GM23248 (cell line): ENCODE data around the gene WDR46. TPM values are rescaled to one million over a fixed set of nuclear protein-coding genes. Genes with fewer than 3 reads are reported as not detected.

Experiments
- DNase-seq: peaks from one replicate; pipeline ENCODE4 v3.0.0-alpha.2; 2015
- H2AFZ ChIP-seq: fragments of 200-600 bp; sonication (generic); 2 replicates; pipeline ENCODE4 v1.6.1; 2016; ENCODE audit warnings: antibody characterized with exemption
- H3F3A ChIP-seq: fragments of 200-600 bp; sonication (generic); 2 replicates; pipeline ENCODE4 v1.6.1; 2016; ENCODE audit warnings: mild to moderate bottlenecking, antibody characterized with exemption, mixed run types; ENCODE audit not compliant: insufficient read depth
- H3K27ac ChIP-seq: fragments of 200-600 bp; sonication (generic); 2 replicates; pipeline ENCODE4 v1.5.1; 2016; ENCODE audit warnings: mild to moderate bottlenecking
- H3K27me3 ChIP-seq: fragments of 200-600 bp; sonication (generic); replicated peaks from 2 replicates; pipeline ENCODE4 v1.6.1; 2016; ENCODE audit warnings: mild to moderate bottlenecking; ENCODE audit not compliant: insufficient read depth
- H3K36me3 ChIP-seq: fragments of 200-600 bp; sonication (generic); 2 replicates; pipeline ENCODE4 v1.6.1; 2016; ENCODE audit warnings: low read depth, mild to moderate bottlenecking
- H3K4me1 ChIP-seq: fragments of 200-600 bp; sonication (generic); 2 replicates; pipeline ENCODE4 v1.6.1; 2016; ENCODE audit warnings: mild to moderate bottlenecking; ENCODE audit not compliant: insufficient read depth
- H3K4me2 ChIP-seq: fragments of 200-600 bp; sonication (generic); one replicate; pipeline ENCODE4 v1.6.1; 2016; ENCODE audit warnings: mild to moderate bottlenecking; ENCODE audit not compliant: unreplicated experiment
- H3K4me3 ChIP-seq: fragments of 200-600 bp; sonication (generic); 2 replicates; pipeline ENCODE4 v1.5.1; 2016; ENCODE audit warnings: mild to moderate bottlenecking
- H3K79me2 ChIP-seq: fragments of 200-600 bp; sonication (generic); 2 replicates; pipeline ENCODE4 v1.6.1; 2016; ENCODE audit warnings: mild to moderate bottlenecking; ENCODE audit not compliant: insufficient read depth
- H3K9ac ChIP-seq: fragments of 200-600 bp; sonication (generic); 2 replicates; pipeline ENCODE4 v1.6.1; 2016; ENCODE audit warnings: mild to moderate bottlenecking
- H3K9me2 ChIP-seq: fragments of 200-600 bp; sonication (generic); 2 replicates; pipeline ENCODE4 v1.6.1; 2016; ENCODE audit warnings: mixed run types, mild to moderate bottlenecking, moderate library complexity; ENCODE audit not compliant: insufficient read depth
- H3K9me3 ChIP-seq: fragments of 200-600 bp; sonication (generic); one replicate; pipeline ENCODE4 v1.6.1; 2017; ENCODE audit warnings: low read depth
- H4K20me1 ChIP-seq: fragments of 200-600 bp; sonication (generic); 2 replicates; pipeline ENCODE4 v1.6.0; 2016; ENCODE audit not compliant: insufficient read depth
- EZH2 ChIP-seq: fragments of 200-600 bp; sonication (generic); IDR thresholded peaks from 2 replicates; pipeline ENCODE4 v1.6.1; 2018; ENCODE audit warnings: antibody characterized with exemption, mild to moderate bottlenecking; ENCODE audit not compliant: insufficient read depth, poor library complexity, severe bottlenecking
- EZH2phosphoT487 ChIP-seq: fragments of 200-600 bp; sonication (generic); IDR thresholded peaks from 2 replicates; pipeline ENCODE4 v1.6.1; 2018; ENCODE audit warnings: antibody characterized with exemption, moderate library complexity, mild to moderate bottlenecking, low read depth; ENCODE audit not compliant: insufficient read depth
- WGBS, 2 experiments: methylation state at CpG; one replicate each; pipeline ENCODE4 v1.1.6; 2015 to 2017; ENCODE audit warnings: low lambda C conversion rate in 2 of 2, low coverage in 1 of 2; ENCODE audit errors: missing lambda C conversion rate in 2 of 2; 5-methylcytosine and 5-hydroxymethylcytosine counted together
- in situ Hi-C: fragments of 300-500 bp; cut with MboI; formaldehyde crosslinking; loops from 2 replicates; pipeline ENCODE4 v1.15.0; 2020
- polyA plus RNA-seq: library from polyadenylated mRNA; unstranded; fragments of >200 nt; fragmentation: Nextera tagmentation; extraction: Ambion mirVana; gene quantifications from 2 replicates; pipeline ENCODE4 v1.2.1, GENCODE V29; 2016
- total RNA-seq: library from RNA; depleted of rRNA; stranded (reverse); fragments of >200 nt; shearing (Covaris generic); gene quantifications from 2 replicates; pipeline ENCODE4 v1.2.3, GENCODE V29; 2014

WDR46 gene
- total and polyA plus RNA-seq, 2 experiments from 2014 or later, result 64.4 to 79.4 TPM

DNA sequence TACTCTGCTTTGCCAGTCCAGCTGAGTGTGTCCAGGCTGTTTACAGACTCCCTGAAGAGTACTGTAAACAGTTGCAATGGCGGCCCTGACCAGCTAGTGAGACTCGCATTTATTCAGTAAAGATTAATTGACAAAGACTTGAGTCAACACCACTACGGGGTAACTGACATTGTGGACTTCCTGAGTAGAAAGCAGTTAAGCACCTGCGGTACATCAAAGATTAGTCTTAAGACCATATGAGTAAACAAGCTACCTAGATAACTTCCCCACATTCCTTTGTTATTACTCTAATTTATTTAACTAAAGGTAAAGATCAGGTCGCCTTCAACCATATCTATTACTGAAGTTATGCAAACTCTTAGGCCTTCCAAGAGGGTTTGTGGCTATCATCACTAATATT, 30.0 kb downstream of the WDR46 start:
- TF ChIP-seq EZH2, result no peak
- no peak for TF ChIP-seq EZH2phosphoT487
- peaks cover 16% of the 10 kb centered on the region; the same call in 1 of the 2 replicates for H3K36me3 ChIP-seq
- in situ Hi-C loops, result no loop called here
- H3K9me3 ChIP-seq, result no peaks in the 10 kb centered on the region
- H3K4me1 ChIP-seq, result peaks cover 17% of the 10 kb centered on the region
- H3K27ac ChIP-seq, result no peak overlapping the region
- no peaks in the 10 kb centered on the region for H3K27me3 ChIP-seq
- DNase-seq, result no peak
- H3K9me2 ChIP-seq, result no peaks in the 10 kb centered on the region
- no peak overlapping the region for H3K4me3 ChIP-seq
- no peaks in the 10 kb centered on the region for H4K20me1 ChIP-seq
- no peak overlapping the region for H3K4me2 ChIP-seq
- H3K79me2 ChIP-seq, result no peaks in the 10 kb centered on the region
- no peak overlapping the region for H3K9ac ChIP-seq
- no peak overlapping the region for H2AFZ ChIP-seq
- H3F3A ChIP-seq, result peaks cover 28% of the 10 kb centered on the region; the same call in 1 of the 2 replicates
- 95 to 97% methylated on average over 5 of the region's 5 CpGs for WGBS, 2 experiments

DNA sequence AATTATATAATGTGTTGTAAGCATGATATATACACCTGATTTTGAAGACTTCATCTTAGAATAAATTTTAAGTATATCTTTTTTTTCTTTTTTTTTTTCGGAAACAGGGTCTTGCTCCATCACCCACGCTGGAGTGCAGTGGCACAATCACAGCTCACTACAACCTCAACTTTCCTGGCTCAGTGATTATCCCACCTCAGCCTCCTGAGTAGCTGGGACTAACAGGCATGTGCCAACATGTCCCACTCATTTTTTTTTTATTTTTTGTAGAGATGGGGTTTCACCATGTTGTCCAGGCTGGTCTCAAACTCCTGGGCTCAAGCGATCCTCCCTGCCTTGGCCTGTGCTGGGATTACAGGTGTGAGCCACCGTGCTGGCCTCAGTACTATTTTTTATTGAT, 34.4 kb downstream of the WDR46 start:
- Histone ChIP-seq H4K20me1 (no peaks in the 10 kb centered on the region), H3K9me3 (no peaks in the 10 kb centered on the region), H3K36me3 (peaks cover 7% of the 10 kb centered on the region; the same call in 1 of the 2 replicates), H3K27ac (no peak overlapping the region), H3K79me2 (peaks cover 14% of the 10 kb centered on the region), H3K27me3 (no peaks in the 10 kb centered on the region), H3F3A (peaks cover 41% of the 10 kb centered on the region), H3K4me2 (no peak overlapping the region), H3K4me3 (no peak overlapping the region), H2AFZ (no peak overlapping the region), H3K9ac (no peak overlapping the region), H3K9me2 (no peaks in the 10 kb centered on the region), H3K4me1 (peaks cover 37% of the 10 kb centered on the region)
- 93 to 100% methylated on average over 4 of the region's 4 CpGs for WGBS, 2 experiments
- DNase-seq, result no peak
- TF ChIP-seq EZH2phosphoT487, result no peak
- TF ChIP-seq EZH2, result no peak
- in situ Hi-C loops, result no loop called here

DNA sequence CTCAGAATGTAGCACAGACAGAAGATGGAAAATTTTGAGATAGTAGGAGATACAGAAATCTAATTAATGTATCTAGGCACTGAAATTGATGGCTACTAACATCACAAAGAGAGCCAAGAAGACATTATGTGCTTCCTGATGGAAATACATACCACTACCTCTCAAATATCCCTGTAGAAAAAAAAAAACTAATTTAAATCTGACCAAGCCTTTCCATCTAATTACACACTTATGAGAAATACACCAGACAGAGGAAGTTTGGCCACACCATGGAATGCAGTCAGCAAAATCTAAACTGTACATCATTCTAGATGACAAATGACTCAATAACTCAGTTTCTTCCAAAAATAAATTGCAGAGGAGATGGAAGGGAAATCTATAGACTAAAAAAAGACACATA, 36.3 kb downstream of the WDR46 start:
- Histone ChIP-seq H2AFZ (no peak overlapping the region), H3K4me1 (peaks cover 45% of the 10 kb centered on the region), H3K4me3 (no peak overlapping the region), H3K4me2 (peak overlapping the region; percentile 31), H4K20me1 (no peaks in the 10 kb centered on the region), H3K79me2 (peaks cover 14% of the 10 kb centered on the region), H3K9me3 (no peaks in the 10 kb centered on the region), H3F3A (peaks cover 36% of the 10 kb centered on the region), H3K27me3 (no peaks in the 10 kb centered on the region), H3K9me2 (no peaks in the 10 kb centered on the region), H3K27ac (peak overlapping the region; percentile 64), H3K9ac (no peak overlapping the region), H3K36me3 (no peaks in the 10 kb centered on the region)
- in situ Hi-C loops, result no loop called here
- DNase-seq, result peak; percentile 73
- no peak for TF ChIP-seq EZH2
- no peak for TF ChIP-seq EZH2phosphoT487

DNA sequence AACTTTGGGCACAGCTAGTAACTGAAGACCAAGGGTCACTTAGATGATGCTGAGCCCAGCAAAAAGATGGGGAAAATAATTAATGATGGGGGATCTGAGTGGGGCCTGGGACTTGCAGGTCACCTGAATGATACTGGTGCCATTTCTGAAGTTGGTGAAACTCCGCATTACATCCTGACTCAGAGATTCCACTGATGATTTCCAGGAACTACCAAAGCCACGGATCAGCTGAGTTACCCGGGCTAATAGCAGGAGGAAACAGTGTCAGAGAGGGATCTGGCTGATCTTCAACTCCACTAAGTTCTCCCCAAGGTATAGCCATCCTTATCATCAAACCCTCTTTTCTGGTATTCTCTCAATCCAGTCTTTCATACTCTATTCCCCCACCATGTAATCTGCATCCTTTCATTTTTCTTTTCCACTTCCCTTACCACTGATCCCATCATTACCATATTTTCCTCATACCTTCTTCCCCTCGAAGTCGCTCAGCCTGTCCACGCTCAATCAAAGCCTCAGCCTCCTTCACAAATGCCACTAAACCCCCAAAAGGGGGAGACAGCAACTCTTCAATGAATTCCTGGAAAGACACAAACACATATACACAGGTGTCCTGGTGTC, 37.5 kb downstream of the WDR46 start:
- Histone ChIP-seq H3K9me2 (no peaks in the 10 kb centered on the region), H3K9ac (no peak overlapping the region), H3K4me1 (peaks cover 45% of the 10 kb centered on the region), H3K36me3 (no peaks in the 10 kb centered on the region), H3K79me2 (peaks cover 14% of the 10 kb centered on the region), H3K27me3 (no peaks in the 10 kb centered on the region), H3K4me3 (no peak overlapping the region), H3K4me2 (no peak overlapping the region), H3K9me3 (no peaks in the 10 kb centered on the region), H3F3A (peaks cover 36% of the 10 kb centered on the region), H3K27ac (peak overlapping the region; percentile 98), H2AFZ (no peak overlapping the region), H4K20me1 (no peaks in the 10 kb centered on the region)
- in situ Hi-C loops, result no loop called here
- TF ChIP-seq EZH2phosphoT487 (no peak), EZH2 (no peak)
- 55 to 64% methylated on average over 6 of the region's 6 CpGs for WGBS, 2 experiments
- peak; percentile 58 for DNase-seq
